Pancreas (tissue), 10 donors: Measurements from ENCODE around the gene LYVE1. TPM values are rescaled to one million over a fixed set of nuclear protein-coding genes. Genes with fewer than 3 reads are reported as not detected.

Experiments used
- ATAC-seq, 4 donors: fragments of 200-7000 bp; cut with Tn5 transposase; one replicate each; pipeline versions ENCODE4 v1.8.0 to v1.9.1; 2020; ENCODE audit warnings: mild to moderate bottlenecking in 4 of 4, moderate library complexity in 4 of 4
- DNase-seq, 6 donors: peaks; one replicate each; pipeline ENCODE4 v3.0.0-alpha.2; 2020
- FAIRE-seq: peaks from 2 replicates; lab custom pipeline; 2012; peaks lifted over from hg19 to GRCh38; lab: Jason Lieb, UNC
- H3K27ac ChIP-seq, 4 donors: fragments of 200-600 bp; sonication (generic); 1 replicate in 3 of 4; 2 replicates in 1 of 4; pipeline versions ENCODE4 v1.5.0 to v1.8.0; 2020
- H3K27me3 ChIP-seq, 4 donors: fragments of 200-600 bp; one replicate each; pipeline ENCODE4 v1.8.0; 2021
- H3K36me3 ChIP-seq, 3 donors: fragments of 200-600 bp; sonication (generic) in 1 of 3; one replicate each; pipeline versions ENCODE4 v1.5.0 to v1.8.0; 2020 to 2021
- H3K4me1 ChIP-seq, 3 donors: fragments of 200-600 bp; one replicate each; pipeline ENCODE4 v1.8.0; 2021
- H3K4me3 ChIP-seq, 4 donors: fragments of 200-600 bp; sonication (generic) in 2 of 4; one replicate each; pipeline versions ENCODE4 v1.5.0 to v1.8.0; 2020 to 2021
- H3K9me3 ChIP-seq, 4 donors: fragments of 200-600 bp; one replicate each; pipeline ENCODE4 v1.8.0; 2021
- CTCF ChIP-seq, 4 donors: fragments of 200-600 bp; sonication (generic) in 3 of 4; IDR thresholded peaks; one replicate each; pipeline versions ENCODE4 v1.5.0 to v1.8.0; 2021; ENCODE audit warnings: antibody characterized with exemption in 4 of 4
- WGBS, 2 donors: extraction: QIAGEN DNeasy Blood & Tissue Kit; methylation state at CpG; one replicate each; pipeline ENCODE4 v1.1.7; 2013; 5-methylcytosine and 5-hydroxymethylcytosine counted together
- intact Hi-C, 3 donors: fragments of 100-400 bp; cut with DNase I; formaldehyde crosslinking; loops; one replicate each; pipeline versions ENCODE4 v1.11.1 to v1.14.2; 2022
- polyA plus RNA-seq, 2 donors: library from polyadenylated mRNA; stranded (reverse); fragments of 200-250 nt; gene quantifications; one replicate each; pipeline ENCODE4 v1.2.3, GENCODE V29; 2013
- total RNA-seq, 6 donors: library from RNA; stranded (reverse); fragmentation: NEBNext Ultra II Directional in 4 of 6; extraction: Animal tissue kit (Norgen Biotek cat#: 25700) in 4 of 6; gene quantifications; one replicate each; pipeline versions ENCODE4 v1.2.1 to v1.2.4, GENCODE V29; 2021 to 2023
- donor health status: healthy with polysubstance abuse.
- donor health status: DM: no; HTN: no; CAD: no; lungs with moderate emphysema.
- donor health status: DM: no; HTN: no; CAD: no.
- donor health status: control.
- donor health status: control.
- donor health status: Bipolar disorder and iron deficiency.
- donor health status: DM: yes; HTN: yes; CAD: no.
- donor health status: DM: no; HTN: no; CAD: no.
- donor health status: DM: no; HTN: no; CAD: no.
- donor health status: DM: yes; HTN: yes; CAD: no.

LYVE1 gene
- total and polyA plus RNA-seq, 8 donors: 1.1 to 28.3 (median 4.1) TPM

GRCh38 chr11:10603721-10604297 is 35.3 kb upstream of the LYVE1 start:
- WGBS, 2 donors: 85 to 86% methylated on average over 5 of the region's 5 CpGs
- Histone ChIP-seq H3K4me1 (no peaks in the 10 kb centered on the region), H3K27me3 (no peaks in the 10 kb centered on the region)

GRCh38 chr11:10602945-10603344 is 34.5 kb upstream of the LYVE1 start:
- no peaks in the 10 kb centered on the region for H3K9me3 ChIP-seq
- H3K4me3 ChIP-seq: no peak overlapping the region
- no peak for TF ChIP-seq CTCF (IDR thresholded peaks at IDR 0.05)
- FAIRE-seq: no peak
- DNase-seq: no peak
- no peaks in the 10 kb centered on the region for H3K27me3 ChIP-seq
- 92 to 94% methylated on average over 12 of the region's 12 CpGs for WGBS, 2 donors
- intact Hi-C loops: no loop called here
- no peaks in the 10 kb centered on the region for H3K36me3 ChIP-seq
- no peak overlapping the region for H3K27ac ChIP-seq
- no peaks in the 10 kb centered on the region for H3K4me1 ChIP-seq
- no peak for ATAC-seq

More at GRCh38 chr11:10603721-10604297, 35.3 kb upstream of the LYVE1 start:
- no peak for DNase-seq
- intact Hi-C loops: no loop called here
- Histone ChIP-seq H3K36me3 (no peaks in the 10 kb centered on the region), H3K9me3 (no peaks in the 10 kb centered on the region), H3K27ac (no peak overlapping the region), H3K4me3 (no peak overlapping the region)
- no peak for TF ChIP-seq CTCF (IDR thresholded peaks at IDR 0.05)
- FAIRE-seq: no peak
- no peak for ATAC-seq

GRCh38 chr11:10602366-10602765 is 33.9 kb upstream of the LYVE1 start:
- WGBS, 2 donors: 83 to 86% methylated on average over 7 of the region's 7 CpGs

GRCh38 chr11:10601837-10602236 is 33.4 kb upstream of the LYVE1 start:
- TF ChIP-seq CTCF (IDR thresholded peaks at IDR 0.05): no peak
- Histone ChIP-seq H3K9me3 (no peaks in the 10 kb centered on the region), H3K27me3 (no peaks in the 10 kb centered on the region), H3K36me3 (no peaks in the 10 kb centered on the region), H3K4me3 (no peak overlapping the region), H3K27ac (no peak overlapping the region), H3K4me1 (no peaks in the 10 kb centered on the region)
- peak in 1 of 4 donors; percentile 17 for ATAC-seq
- 77 to 83% methylated on average over 6 of the region's 6 CpGs for WGBS, 2 donors
- no peak for DNase-seq
- intact Hi-C loops: no loop called here
- no peak for FAIRE-seq

More at GRCh38 chr11:10602366-10602765, 33.9 kb upstream of the LYVE1 start:
- Histone ChIP-seq H3K9me3 (no peaks in the 10 kb centered on the region), H3K4me3 (no peak overlapping the region), H3K27me3 (no peaks in the 10 kb centered on the region), H3K4me1 (no peaks in the 10 kb centered on the region), H3K27ac (no peak overlapping the region), H3K36me3 (no peaks in the 10 kb centered on the region)
- TF ChIP-seq CTCF (IDR thresholded peaks at IDR 0.05): no peak
- FAIRE-seq (no peak), ATAC-seq (no peak), DNase-seq (no peak)
- intact Hi-C loops: no loop called here

GRCh38 chr11:10600570-10601248 is 32.2 kb upstream of the LYVE1 start:
- DNase-seq (no peak), FAIRE-seq (no peak), ATAC-seq (no peak)
- no peak for TF ChIP-seq CTCF (IDR thresholded peaks at IDR 0.05)
- Histone ChIP-seq H3K36me3 (no peaks in the 10 kb centered on the region), H3K4me1 (no peaks in the 10 kb centered on the region), H3K27ac (no peak overlapping the region), H3K4me3 (no peak overlapping the region), H3K27me3 (no peaks in the 10 kb centered on the region), H3K9me3 (no peaks in the 10 kb centered on the region)
- WGBS, 2 donors: 86 to 90% methylated on average over 11 of the region's 11 CpGs
- intact Hi-C loops: no loop called here
